Ovary (tissue), 9 donors: ENCODE measurements around the gene PPP2R2C. TPM values are rescaled to one million over a fixed set of nuclear protein-coding genes. Genes with fewer than 3 reads are reported as not detected.

Experiments
- DNase-seq, 5 donors: peaks; one replicate each; pipeline ENCODE4 v3.0.0-alpha.2; 2019 to 2020
- H3K27ac ChIP-seq, 2 donors: fragments of 200-600 bp; one replicate each; pipeline versions ENCODE4 v1.5.1 to v1.8.0; 2019 to 2022
- H3K27me3 ChIP-seq: fragments of 200-600 bp; one replicate; pipeline ENCODE4 v1.8.0; 2022
- H3K36me3 ChIP-seq: fragments of 200-600 bp; sonication (generic); one replicate; pipeline ENCODE4 v1.5.1; 2019
- H3K4me1 ChIP-seq: one replicate; pipeline ENCODE4 v1.8.1; 2013; ENCODE audit warnings: mild to moderate bottlenecking, moderate library complexity; ENCODE audit not compliant: insufficient read depth
- H3K4me3 ChIP-seq: fragments of 200-600 bp; sonication (generic); one replicate; pipeline ENCODE4 v1.5.1; 2017
- H3K9me3 ChIP-seq, 2 donors: fragments of 200-600 bp in 1 of 2; sonication (generic) in 1 of 2; one replicate each; pipeline versions ENCODE4 v1.5.1 to v1.8.1; 2013 to 2019; ENCODE audit warnings: mild to moderate bottlenecking in 1 of 2, moderate library complexity in 1 of 2
- CTCF ChIP-seq, 3 donors: fragments of 450-650 bp in 2 of 3; fragments of 200-600 bp in 1 of 3; IDR thresholded peaks; one replicate each; pipeline versions ENCODE4 v1.5.1 to v1.8.0; 2016 to 2022; ENCODE audit warnings: antibody characterized with exemption in 3 of 3, mild to moderate bottlenecking in 1 of 3
- EP300 ChIP-seq: sonication (generic); formaldehyde crosslinking; IDR thresholded peaks from one replicate; pipeline ENCODE4 v1.6.1; 2017; ENCODE audit warnings: antibody characterized with exemption
- POLR2A ChIP-seq: fragments of 450-650 bp; IDR thresholded peaks from one replicate; pipeline ENCODE4 v1.6.1; 2017; ENCODE audit warnings: antibody characterized with exemption, mild to moderate bottlenecking, moderate library complexity
- WGBS, 3 donors: extraction: QIAGEN DNeasy Blood & Tissue Kit in 1 of 3; methylation state at CpG; one replicate each; pipeline versions ENCODE4 v1.1.5 to v1.1.7; 2013 to 2017; 5-methylcytosine and 5-hydroxymethylcytosine counted together
- intact Hi-C, 4 donors: fragments of 100-400 bp; cut with DNase I; formaldehyde crosslinking; loops; one replicate each; pipeline versions ENCODE4 v1.11.0 to v1.15.1; 2022 to 2023
- polyA plus RNA-seq, 2 donors: library from polyadenylated mRNA; stranded (reverse); fragments of 200-250 nt in 1 of 2; fragments of 350-450 nt in 1 of 2; fragmentation: Illumina TruSeq in 1 of 2; extraction: RNeasy Lipid Tissue Mini Kit (QIAGEN cat#74804) in 1 of 2; gene quantifications; one replicate each; pipeline ENCODE4 v1.2.3, GENCODE V29; 2013 to 2014
- total RNA-seq, 7 donors: library from RNA; depleted of rRNA in 2 of 7; stranded (reverse); fragments of >200 nt in 2 of 7; fragmentation: NEBNext Ultra II Directional in 3 of 7; extraction: Animal tissue kit (Norgen Biotek cat#: 25700) in 3 of 7; gene quantifications; one replicate each; pipeline versions ENCODE4 v1.1.0 to v1.2.4, GENCODE V29; 2016 to 2023
- donor health status: DM: no; HTN: no; CAD: no; lungs with moderate emphysema.
- donor health status: DM: no; HTN: no; CAD: no.
- donor health status: Bipolar disorder and iron deficiency.
- donor health status: DM: yes; HTN: yes; CAD: no.
- donor health status: DM: no; HTN: no; CAD: no.
- donor health status: DM: yes; HTN: yes; CAD: no.

Gene PPP2R2C
- total and polyA plus RNA-seq, 9 donors, result 0.12 to 4.5 (median 0.77) TPM

- intact Hi-C loops, result no loop called here
- Histone ChIP-seq H3K27ac (no peak overlapping the region), H3K9me3 (no peaks in the 10 kb centered on the region), H3K36me3 (no peaks in the 10 kb centered on the region), H3K4me1 (no peaks in the 10 kb centered on the region), H3K27me3 (no peaks in the 10 kb centered on the region), H3K4me3 (no peak overlapping the region)
- DNase-seq, result no peak
- TF ChIP-seq POLR2A, result no peak
- WGBS, 3 donors, result 90 to 96% (median 90%) methylated on average over 8 of the region's 8 CpGs
Observed at GRCh38 chr4:6364581-6364980, 107.8 kb downstream of the PPP2R2C start.

GRCh38 chr4:6364146-6364545 is 108.3 kb downstream of the PPP2R2C start:
- TF ChIP-seq EP300 (no peak), POLR2A (no peak), CTCF (IDR thresholded peaks at IDR 0.05) (no peak)
- H3K4me1 ChIP-seq, result no peaks in the 10 kb centered on the region
- H3K36me3 ChIP-seq, result no peaks in the 10 kb centered on the region
- H3K9me3 ChIP-seq, result no peaks in the 10 kb centered on the region
- intact Hi-C loops, result no loop called here
- 74 to 86% (median 76%) methylated on average over 6 of the region's 6 CpGs for WGBS, 3 donors
- no peak overlapping the region for H3K27ac ChIP-seq
- no peaks in the 10 kb centered on the region for H3K27me3 ChIP-seq
- no peak overlapping the region for H3K4me3 ChIP-seq
- no peak for DNase-seq

- no peaks in the 10 kb centered on the region for H3K27me3 ChIP-seq
- intact Hi-C loops, result no loop called here
- no peaks in the 10 kb centered on the region for H3K36me3 ChIP-seq
- DNase-seq, result no peak
- H3K4me1 ChIP-seq, result no peaks in the 10 kb centered on the region
- H3K4me3 ChIP-seq, result no peak overlapping the region
- H3K27ac ChIP-seq, result no peak overlapping the region
- 22 to 33% (median 32%) methylated on average over 8 of the region's 8 CpGs for WGBS, 3 donors
- TF ChIP-seq POLR2A (no peak), EP300 (no peak), CTCF (IDR thresholded peaks at IDR 0.05) (no peak)
- no peaks in the 10 kb centered on the region for H3K9me3 ChIP-seq
Observed at GRCh38 chr4:6362896-6363295, 109.5 kb downstream of the PPP2R2C start.

GRCh38 chr4:6362243-6362885 is 110.0 kb downstream of the PPP2R2C start:
- H3K27me3 ChIP-seq, result no peaks in the 10 kb centered on the region
- H3K4me3 ChIP-seq, result no peak overlapping the region
- no peak overlapping the region for H3K27ac ChIP-seq
- intact Hi-C loops, result no loop called here
- 78 to 86% (median 78%) methylated on average over 7 of the region's 7 CpGs for WGBS, 3 donors
- no peaks in the 10 kb centered on the region for H3K36me3 ChIP-seq
- TF ChIP-seq POLR2A (no peak), EP300 (no peak), CTCF (IDR thresholded peaks at IDR 0.05) (no peak)
- no peaks in the 10 kb centered on the region for H3K9me3 ChIP-seq
- no peak for DNase-seq
- no peaks in the 10 kb centered on the region for H3K4me1 ChIP-seq

- DNase-seq, result no peak
- Histone ChIP-seq H3K27me3 (no peaks in the 10 kb centered on the region), H3K9me3 (no peaks in the 10 kb centered on the region), H3K4me1 (no peaks in the 10 kb centered on the region), H3K36me3 (no peaks in the 10 kb centered on the region), H3K27ac (no peak overlapping the region), H3K4me3 (no peak overlapping the region)
- no peak for TF ChIP-seq EP300
- TF ChIP-seq POLR2A, result no peak
- TF ChIP-seq CTCF (IDR thresholded peaks at IDR 0.05), result no peak
- 70 to 78% (median 75%) methylated on average over 4 of the region's 4 CpGs for WGBS, 3 donors
- intact Hi-C loops, result no loop called here
Observed at GRCh38 chr4:6361076-6361784, 111.2 kb downstream of the PPP2R2C start.
